K562 (cell line): Measurements from ENCODE around the gene KRTAP4-7. TPM values are rescaled to one million over a fixed set of nuclear protein-coding genes. Genes with fewer than 3 reads are reported as not detected.

ENCODE experiments used
- BCOR ChIP-seq: fragments of 450-650 bp; IDR thresholded peaks from 2 replicates; pipeline ENCODE4 v1.6.1; 2016
- DNMT1 ChIP-seq: fragments of 450-650 bp; IDR thresholded peaks from 2 replicates; pipeline ENCODE4 v1.6.1; 2016; ENCODE audit warnings: antibody characterized with exemption, mild to moderate bottlenecking
- ETS2 ChIP-seq: IDR thresholded peaks from 2 replicates; pipeline ENCODE4 v1.6.1; 2016; ENCODE audit warnings: borderline replicate concordance, missing genetic modification characterization, mild to moderate bottlenecking, moderate library complexity, missing compliant biosample characterization; ENCODE audit not compliant: poor library complexity, severe bottlenecking
- FUS ChIP-seq: fragments of 200-400 bp; formaldehyde crosslinking; optimal IDR thresholded peaks from 2 replicates; pipeline ENCODE3; 2017; ENCODE audit warnings: low read depth, low read length
- PCBP2 ChIP-seq: fragments of 200-400 bp; formaldehyde crosslinking; IDR thresholded peaks from 2 replicates; pipeline ENCODE4 v1.6.1; 2018; ENCODE audit warnings: low read length, low read depth, mild to moderate bottlenecking, moderate library complexity; ENCODE audit not compliant: poor library complexity, severe bottlenecking
- TAF15 ChIP-seq: fragments of 200-400 bp; formaldehyde crosslinking; IDR thresholded peaks from 2 replicates; pipeline ENCODE4 v1.6.1; 2017; ENCODE audit warnings: mild to moderate bottlenecking, low read depth, low read length, moderate library complexity
- TCFL5 ChIP-seq: fragments of 250-450 bp; sonication (Bioruptor Pico); conservative IDR thresholded peaks from 2 replicates; pipeline ENCODE4 v1.6.1; 2021; ENCODE audit warnings: mild to moderate bottlenecking, moderate library complexity, matching md5 sums
- ZEB2 ChIP-seq: fragments of 450-650 bp; IDR thresholded peaks from 2 replicates; pipeline ENCODE4 v1.6.1; 2016
- ZNF551 ChIP-seq: fragments of 250-450 bp; sonication (Bioruptor Pico); IDR thresholded peaks from 2 replicates; pipeline ENCODE4 v1.5.0; 2021; ENCODE audit warnings: mild to moderate bottlenecking, moderate library complexity
- ZNF644 ChIP-seq: fragments of 200-800 bp; sonication (Bioruptor generic); IDR thresholded peaks from 2 replicates; pipeline ENCODE4 v1.6.1; 2016; ENCODE audit warnings: low read depth, missing genetic modification characterization, missing compliant biosample characterization
- ZNF707 ChIP-seq: fragments of 250-450 bp; sonication (Bioruptor Pico); conservative IDR thresholded peaks from 2 replicates; pipeline ENCODE4 v1.8.0; 2022; ENCODE audit warnings: inconsistent platforms, mild to moderate bottlenecking, moderate library complexity
- polyA plus RNA-seq, 8 experiments: library from polyadenylated mRNA; depleted of rRNA in 4 of 8; stranded (reverse) in 5 of 8; unstranded in 3 of 8; fragments of >200 nt; fragmentation: Nextera tagmentation in 2 of 8; fragmentation: Illumina TruSeq in 1 of 8; extraction: Ambion mirVana in 2 of 8; extraction: Trizol in 1 of 8; gene quantifications; 2 replicates each; pipeline versions ENCODE4 v1.2.1 to v1.2.3, GENCODE V29; 2011 to 2014; ENCODE audit warnings: inconsistent platforms in 1 of 8, missing spikeins in 1 of 8
- total RNA-seq, 7 experiments: library from RNA; depleted of rRNA in 6 of 7; stranded (reverse); fragments of >200 nt in 6 of 7; fragmentation: Illumina TruSeq in 2 of 7; extraction: Trizol in 2 of 7; gene quantifications; 2 replicates each; pipeline versions ENCODE4 v1.2.1 to v1.2.3, GENCODE V29; 2011 to 2021; ENCODE audit warnings: low replicate concordance in 1 of 7
- TF ChIP-seq, protein P1 (sequence below): sonication (generic); formaldehyde crosslinking; IDR thresholded peaks from 2 replicates; pipeline ENCODE4 v1.5.0; 2020; ENCODE audit warnings: missing genetic modification reagents
- TF ChIP-seq, protein P2 (sequence below): sonication (generic); formaldehyde crosslinking; IDR thresholded peaks from 2 replicates; pipeline ENCODE4 v1.8.0; 2022; ENCODE audit warnings: missing genetic modification reagents, mild to moderate bottlenecking, borderline replicate concordance
- TF ChIP-seq, protein P3 (sequence below): fragments of 250-450 bp; sonication (Bioruptor Pico); IDR thresholded peaks from 2 replicates; pipeline ENCODE4 v1.8.0; 2022; ENCODE audit warnings: inconsistent platforms
- TF ChIP-seq, protein P4 (sequence below): fragments of 150-350 bp; IDR thresholded peaks from 2 replicates; pipeline ENCODE4 v1.6.1; 2014; ENCODE audit warnings: low read depth, mild to moderate bottlenecking, low read length, borderline replicate concordance
- TF ChIP-seq, protein P5 (sequence below): conservative IDR thresholded peaks from 2 replicates; pipeline ENCODE4 v1.6.1; 2011; ENCODE audit warnings: low read depth, mild to moderate bottlenecking, low read length; ENCODE audit not compliant: control insufficient read depth
- TF ChIP-seq, protein P6 (sequence below): sonication (generic); formaldehyde crosslinking; IDR thresholded peaks from 2 replicates; pipeline ENCODE4 v1.8.0; 2022; ENCODE audit warnings: mild to moderate bottlenecking, missing genetic modification reagents

KRTAP4-7 gene
- total and polyA plus RNA-seq, 9 of the 15 experiments (the other 6 are each of a cell fraction or from before 2014, with no cell fraction given) = not detected

DNA sequence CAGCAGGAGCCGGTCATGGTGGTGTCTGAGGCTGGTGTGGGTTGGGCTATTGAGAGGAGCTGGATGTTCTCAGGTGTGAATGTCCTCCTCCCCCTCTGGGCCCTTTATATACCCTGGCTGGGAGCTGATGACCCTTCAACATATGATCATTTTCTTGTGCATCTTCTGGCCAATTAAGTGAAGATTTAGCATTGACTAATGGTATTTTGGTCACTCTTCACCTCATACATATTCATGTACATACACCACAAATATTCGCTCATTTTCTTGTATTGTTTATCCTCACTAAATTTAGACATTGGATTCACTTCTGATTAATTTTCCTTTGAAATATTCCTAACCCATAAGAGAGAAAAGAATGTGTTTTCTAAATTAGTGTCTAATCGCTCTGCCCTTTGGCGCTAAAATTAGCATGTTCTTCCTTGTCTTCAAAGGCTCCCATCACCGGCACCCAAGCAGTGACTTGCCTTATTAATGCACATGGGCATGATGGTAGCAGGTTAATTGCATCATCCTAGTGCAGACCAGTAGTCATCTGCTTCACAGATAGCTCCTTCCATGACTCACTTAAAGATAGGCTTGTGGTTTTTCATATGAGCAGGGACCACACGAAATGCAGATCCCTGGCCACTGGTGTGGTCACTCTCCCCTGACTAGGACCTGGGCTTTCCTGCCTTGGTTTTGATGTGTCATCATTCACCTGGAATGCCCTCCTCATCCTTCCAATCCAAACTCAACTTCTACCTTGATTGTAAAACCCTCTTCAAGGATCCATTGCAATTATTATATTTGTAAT is 17.9 kb upstream of the KRTAP4-7 start, which contains the start of gene KRTAP2-4 (continued):
- TF ChIP-seq, protein P1, sequence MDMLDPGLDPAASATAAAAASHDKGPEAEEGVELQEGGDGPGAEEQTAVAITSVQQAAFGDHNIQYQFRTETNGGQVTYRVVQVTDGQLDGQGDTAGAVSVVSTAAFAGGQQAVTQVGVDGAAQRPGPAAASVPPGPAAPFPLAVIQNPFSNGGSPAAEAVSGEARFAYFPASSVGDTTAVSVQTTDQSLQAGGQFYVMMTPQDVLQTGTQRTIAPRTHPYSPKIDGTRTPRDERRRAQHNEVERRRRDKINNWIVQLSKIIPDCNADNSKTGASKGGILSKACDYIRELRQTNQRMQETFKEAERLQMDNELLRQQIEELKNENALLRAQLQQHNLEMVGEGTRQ = no peak
- TF ChIP-seq, protein P2, sequence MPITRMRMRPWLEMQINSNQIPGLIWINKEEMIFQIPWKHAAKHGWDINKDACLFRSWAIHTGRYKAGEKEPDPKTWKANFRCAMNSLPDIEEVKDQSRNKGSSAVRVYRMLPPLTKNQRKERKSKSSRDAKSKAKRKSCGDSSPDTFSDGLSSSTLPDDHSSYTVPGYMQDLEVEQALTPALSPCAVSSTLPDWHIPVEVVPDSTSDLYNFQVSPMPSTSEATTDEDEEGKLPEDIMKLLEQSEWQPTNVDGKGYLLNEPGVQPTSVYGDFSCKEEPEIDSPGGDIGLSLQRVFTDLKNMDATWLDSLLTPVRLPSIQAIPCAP (CRISPR knock-in tag) = no peak
- TF ChIP-seq TAF15 = no peak
- TF ChIP-seq ZNF707 (CRISPR knock-in tag) = no peak
- no peak for TF ChIP-seq PCBP2
- peak; percentile 52; the same call in 1 of the 2 replicates for TF ChIP-seq ZNF644 (tag)
- peak; percentile 81 for TF ChIP-seq ZEB2
- TF ChIP-seq ETS2 (tag) = no peak
- no peak for TF ChIP-seq DNMT1
- no peak for TF ChIP-seq BCOR
- TF ChIP-seq TCFL5 (CRISPR knock-in tag) = no peak
- TF ChIP-seq, protein P3, sequence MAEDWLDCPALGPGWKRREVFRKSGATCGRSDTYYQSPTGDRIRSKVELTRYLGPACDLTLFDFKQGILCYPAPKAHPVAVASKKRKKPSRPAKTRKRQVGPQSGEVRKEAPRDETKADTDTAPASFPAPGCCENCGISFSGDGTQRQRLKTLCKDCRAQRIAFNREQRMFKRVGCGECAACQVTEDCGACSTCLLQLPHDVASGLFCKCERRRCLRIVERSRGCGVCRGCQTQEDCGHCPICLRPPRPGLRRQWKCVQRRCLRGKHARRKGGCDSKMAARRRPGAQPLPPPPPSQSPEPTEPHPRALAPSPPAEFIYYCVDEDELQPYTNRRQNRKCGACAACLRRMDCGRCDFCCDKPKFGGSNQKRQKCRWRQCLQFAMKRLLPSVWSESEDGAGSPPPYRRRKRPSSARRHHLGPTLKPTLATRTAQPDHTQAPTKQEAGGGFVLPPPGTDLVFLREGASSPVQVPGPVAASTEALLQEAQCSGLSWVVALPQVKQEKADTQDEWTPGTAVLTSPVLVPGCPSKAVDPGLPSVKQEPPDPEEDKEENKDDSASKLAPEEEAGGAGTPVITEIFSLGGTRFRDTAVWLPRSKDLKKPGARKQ = no peak
- TF ChIP-seq, protein P4, sequence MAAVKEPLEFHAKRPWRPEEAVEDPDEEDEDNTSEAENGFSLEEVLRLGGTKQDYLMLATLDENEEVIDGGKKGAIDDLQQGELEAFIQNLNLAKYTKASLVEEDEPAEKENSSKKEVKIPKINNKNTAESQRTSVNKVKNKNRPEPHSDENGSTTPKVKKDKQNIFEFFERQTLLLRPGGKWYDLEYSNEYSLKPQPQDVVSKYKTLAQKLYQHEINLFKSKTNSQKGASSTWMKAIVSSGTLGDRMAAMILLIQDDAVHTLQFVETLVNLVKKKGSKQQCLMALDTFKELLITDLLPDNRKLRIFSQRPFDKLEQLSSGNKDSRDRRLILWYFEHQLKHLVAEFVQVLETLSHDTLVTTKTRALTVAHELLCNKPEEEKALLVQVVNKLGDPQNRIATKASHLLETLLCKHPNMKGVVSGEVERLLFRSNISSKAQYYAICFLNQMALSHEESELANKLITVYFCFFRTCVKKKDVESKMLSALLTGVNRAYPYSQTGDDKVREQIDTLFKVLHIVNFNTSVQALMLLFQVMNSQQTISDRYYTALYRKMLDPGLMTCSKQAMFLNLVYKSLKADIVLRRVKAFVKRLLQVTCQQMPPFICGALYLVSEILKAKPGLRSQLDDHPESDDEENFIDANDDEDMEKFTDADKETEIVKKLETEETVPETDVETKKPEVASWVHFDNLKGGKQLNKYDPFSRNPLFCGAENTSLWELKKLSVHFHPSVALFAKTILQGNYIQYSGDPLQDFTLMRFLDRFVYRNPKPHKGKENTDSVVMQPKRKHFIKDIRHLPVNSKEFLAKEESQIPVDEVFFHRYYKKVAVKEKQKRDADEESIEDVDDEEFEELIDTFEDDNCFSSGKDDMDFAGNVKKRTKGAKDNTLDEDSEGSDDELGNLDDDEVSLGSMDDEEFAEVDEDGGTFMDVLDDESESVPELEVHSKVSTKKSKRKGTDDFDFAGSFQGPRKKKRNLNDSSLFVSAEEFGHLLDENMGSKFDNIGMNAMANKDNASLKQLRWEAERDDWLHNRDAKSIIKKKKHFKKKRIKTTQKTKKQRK = no peak
- TF ChIP-seq, protein P5, sequence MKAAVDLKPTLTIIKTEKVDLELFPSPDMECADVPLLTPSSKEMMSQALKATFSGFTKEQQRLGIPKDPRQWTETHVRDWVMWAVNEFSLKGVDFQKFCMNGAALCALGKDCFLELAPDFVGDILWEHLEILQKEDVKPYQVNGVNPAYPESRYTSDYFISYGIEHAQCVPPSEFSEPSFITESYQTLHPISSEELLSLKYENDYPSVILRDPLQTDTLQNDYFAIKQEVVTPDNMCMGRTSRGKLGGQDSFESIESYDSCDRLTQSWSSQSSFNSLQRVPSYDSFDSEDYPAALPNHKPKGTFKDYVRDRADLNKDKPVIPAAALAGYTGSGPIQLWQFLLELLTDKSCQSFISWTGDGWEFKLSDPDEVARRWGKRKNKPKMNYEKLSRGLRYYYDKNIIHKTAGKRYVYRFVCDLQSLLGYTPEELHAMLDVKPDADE = no peak
- TF ChIP-seq FUS = no peak
- TF ChIP-seq ZNF551 (CRISPR knock-in tag) = no peak
- TF ChIP-seq, protein P6, sequence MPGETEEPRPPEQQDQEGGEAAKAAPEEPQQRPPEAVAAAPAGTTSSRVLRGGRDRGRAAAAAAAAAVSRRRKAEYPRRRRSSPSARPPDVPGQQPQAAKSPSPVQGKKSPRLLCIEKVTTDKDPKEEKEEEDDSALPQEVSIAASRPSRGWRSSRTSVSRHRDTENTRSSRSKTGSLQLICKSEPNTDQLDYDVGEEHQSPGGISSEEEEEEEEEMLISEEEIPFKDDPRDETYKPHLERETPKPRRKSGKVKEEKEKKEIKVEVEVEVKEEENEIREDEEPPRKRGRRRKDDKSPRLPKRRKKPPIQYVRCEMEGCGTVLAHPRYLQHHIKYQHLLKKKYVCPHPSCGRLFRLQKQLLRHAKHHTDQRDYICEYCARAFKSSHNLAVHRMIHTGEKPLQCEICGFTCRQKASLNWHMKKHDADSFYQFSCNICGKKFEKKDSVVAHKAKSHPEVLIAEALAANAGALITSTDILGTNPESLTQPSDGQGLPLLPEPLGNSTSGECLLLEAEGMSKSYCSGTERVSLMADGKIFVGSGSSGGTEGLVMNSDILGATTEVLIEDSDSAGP = no peak
